Neutrophil (primary cell): ENCODE data around the gene NAGLU.

Source experiments
- H3K27ac ChIP-seq: fragments of 200-600 bp; sonication (generic); 2 replicates; pipeline ENCODE4 v1.5.1; 2016; ENCODE audit warnings: mild to moderate bottlenecking, moderate library complexity
- H3K27me3 ChIP-seq: fragments of 200-600 bp; sonication (generic); 2 replicates; pipeline ENCODE4 v1.6.0; 2016; ENCODE audit warnings: mild to moderate bottlenecking
- H3K36me3 ChIP-seq: fragments of 200-600 bp; sonication (generic); 2 replicates; pipeline ENCODE4 v1.5.1; 2017
- H3K4me1 ChIP-seq, 2 experiments: fragments of 200-600 bp in 1 of 2; sonication (generic) in 1 of 2; 1 replicate in 1 of 2; 2 replicates in 1 of 2; pipeline versions ENCODE4 v1.5.1 to v1.6.1; 2013 to 2016; ENCODE audit warnings: low read depth in 1 of 2, low read length in 1 of 2, mild to moderate bottlenecking in 1 of 2, moderate library complexity in 1 of 2; ENCODE audit not compliant: control insufficient read depth in 1 of 2, insufficient read depth in 1 of 2
- H3K4me3 ChIP-seq, 2 experiments: fragments of 200-600 bp in 1 of 2; sonication (generic) in 1 of 2; 1 replicate in 1 of 2; 2 replicates in 1 of 2; pipeline ENCODE4 v1.5.1; 2013 to 2016; ENCODE audit warnings: low read depth in 1 of 2, low read length in 1 of 2, mild to moderate bottlenecking in 1 of 2, moderate library complexity in 1 of 2
- H3K9me3 ChIP-seq: fragments of 200-600 bp; sonication (generic); 2 replicates; pipeline ENCODE4 v1.5.1; 2016
- TF ChIP-seq, protein P1 (sequence below): fragments of 200-600 bp; sonication (generic); IDR thresholded peaks from 2 replicates; pipeline ENCODE4 v1.5.1; 2016; ENCODE audit warnings: antibody characterized with exemption

The NAGLU gene

DNA sequence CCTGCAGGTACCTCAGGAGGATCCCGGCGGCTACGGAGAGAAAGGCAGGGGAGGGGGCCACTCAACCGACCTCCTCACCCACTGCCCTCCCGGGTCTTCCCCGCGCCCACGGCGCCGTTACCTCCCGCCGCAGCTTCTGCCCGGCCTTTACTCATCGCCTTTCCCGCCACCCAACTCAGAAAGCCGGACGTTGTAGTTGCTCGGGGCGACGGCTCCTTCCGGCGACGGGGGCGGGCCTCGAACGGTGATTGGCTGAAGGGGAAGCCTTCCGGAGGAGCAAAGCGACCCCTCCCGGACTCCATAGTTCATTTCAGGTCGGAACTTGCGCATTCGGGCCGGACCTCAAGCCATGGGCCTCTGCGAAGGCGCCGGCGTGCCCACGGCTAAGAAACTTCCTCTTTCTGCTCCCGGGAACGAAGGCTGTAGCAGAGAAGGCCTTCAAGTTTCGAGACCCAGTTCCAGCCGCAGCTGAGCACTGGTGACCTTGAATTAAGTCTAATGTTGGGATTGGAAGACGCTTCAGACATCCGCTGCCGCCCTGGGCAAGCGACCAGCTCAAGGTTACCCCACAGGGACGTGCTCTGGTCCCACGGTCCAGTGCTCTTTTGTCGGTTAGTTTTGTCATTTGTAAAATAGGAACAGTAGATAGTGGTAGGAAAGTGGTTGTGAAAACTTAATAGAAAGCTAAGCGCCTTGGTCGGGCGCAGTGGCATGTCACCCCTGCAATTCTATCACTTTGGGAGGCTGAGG is 41.7 kb downstream of the NAGLU start, which contains the start of gene PSMC3IP:
TSS of gene PSMC3IP (minus strand) at position 198 of the 750 bp plus-strand sequence. CDS start at position 155, 43 bp downstream.
- TF ChIP-seq, protein P1, sequence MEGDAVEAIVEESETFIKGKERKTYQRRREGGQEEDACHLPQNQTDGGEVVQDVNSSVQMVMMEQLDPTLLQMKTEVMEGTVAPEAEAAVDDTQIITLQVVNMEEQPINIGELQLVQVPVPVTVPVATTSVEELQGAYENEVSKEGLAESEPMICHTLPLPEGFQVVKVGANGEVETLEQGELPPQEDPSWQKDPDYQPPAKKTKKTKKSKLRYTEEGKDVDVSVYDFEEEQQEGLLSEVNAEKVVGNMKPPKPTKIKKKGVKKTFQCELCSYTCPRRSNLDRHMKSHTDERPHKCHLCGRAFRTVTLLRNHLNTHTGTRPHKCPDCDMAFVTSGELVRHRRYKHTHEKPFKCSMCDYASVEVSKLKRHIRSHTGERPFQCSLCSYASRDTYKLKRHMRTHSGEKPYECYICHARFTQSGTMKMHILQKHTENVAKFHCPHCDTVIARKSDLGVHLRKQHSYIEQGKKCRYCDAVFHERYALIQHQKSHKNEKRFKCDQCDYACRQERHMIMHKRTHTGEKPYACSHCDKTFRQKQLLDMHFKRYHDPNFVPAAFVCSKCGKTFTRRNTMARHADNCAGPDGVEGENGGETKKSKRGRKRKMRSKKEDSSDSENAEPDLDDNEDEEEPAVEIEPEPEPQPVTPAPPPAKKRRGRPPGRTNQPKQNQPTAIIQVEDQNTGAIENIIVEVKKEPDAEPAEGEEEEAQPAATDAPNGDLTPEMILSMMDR, result peak; percentile 75
- Histone ChIP-seq H3K27ac (peak within 1 kb of the TSS; percentile 96), H3K27me3 (no peaks in the 10 kb centered on the region), H3K4me1 (peaks cover 33 to 49% of the 10 kb centered on the region in 2 experiments), H3K4me3 (peak within 1 kb of the TSS; percentile 70 to 74), H3K9me3 (no peaks in the 10 kb centered on the region), H3K36me3 (peaks cover 66% of the 10 kb centered on the region)

DNA sequence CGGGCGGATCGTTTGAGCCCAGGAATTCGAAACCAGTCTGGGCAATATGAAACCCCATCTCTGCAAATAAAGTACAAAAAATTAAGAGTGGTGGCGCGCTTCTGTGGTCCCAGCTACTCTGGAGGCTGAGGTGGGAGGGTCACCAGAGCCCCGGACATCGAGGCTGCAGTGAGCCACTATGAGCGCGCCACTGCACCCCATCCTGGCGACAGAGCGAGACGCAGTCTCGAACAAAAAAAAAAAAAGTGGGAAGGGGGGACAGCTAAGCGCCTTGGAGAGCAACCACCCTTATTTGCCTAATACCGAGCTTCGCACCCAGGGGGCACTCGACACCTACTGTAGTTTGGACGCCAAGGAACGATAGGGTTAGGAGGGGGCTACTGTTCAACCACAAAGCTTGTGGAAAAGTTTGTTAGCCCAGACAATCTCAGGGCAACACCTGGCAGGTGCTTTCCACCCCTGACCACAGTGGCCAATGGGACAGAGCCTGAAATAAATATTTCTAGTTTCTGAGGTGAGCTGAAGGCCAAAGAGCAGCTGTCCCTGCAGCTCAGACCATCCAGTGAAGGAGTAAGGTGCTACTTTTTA is 42.3 kb downstream of the NAGLU start:
- Histone ChIP-seq H3K4me1 (peaks cover 27 to 43% of the 10 kb centered on the region in 2 experiments), H3K27ac (peak overlapping the region; percentile 96), H3K27me3 (no peaks in the 10 kb centered on the region), H3K9me3 (no peaks in the 10 kb centered on the region), H3K36me3 (peaks cover 66% of the 10 kb centered on the region), H3K4me3 (peak overlapping the region; percentile 70 to 74)
- TF ChIP-seq, protein P1, result peak; percentile 48

DNA sequence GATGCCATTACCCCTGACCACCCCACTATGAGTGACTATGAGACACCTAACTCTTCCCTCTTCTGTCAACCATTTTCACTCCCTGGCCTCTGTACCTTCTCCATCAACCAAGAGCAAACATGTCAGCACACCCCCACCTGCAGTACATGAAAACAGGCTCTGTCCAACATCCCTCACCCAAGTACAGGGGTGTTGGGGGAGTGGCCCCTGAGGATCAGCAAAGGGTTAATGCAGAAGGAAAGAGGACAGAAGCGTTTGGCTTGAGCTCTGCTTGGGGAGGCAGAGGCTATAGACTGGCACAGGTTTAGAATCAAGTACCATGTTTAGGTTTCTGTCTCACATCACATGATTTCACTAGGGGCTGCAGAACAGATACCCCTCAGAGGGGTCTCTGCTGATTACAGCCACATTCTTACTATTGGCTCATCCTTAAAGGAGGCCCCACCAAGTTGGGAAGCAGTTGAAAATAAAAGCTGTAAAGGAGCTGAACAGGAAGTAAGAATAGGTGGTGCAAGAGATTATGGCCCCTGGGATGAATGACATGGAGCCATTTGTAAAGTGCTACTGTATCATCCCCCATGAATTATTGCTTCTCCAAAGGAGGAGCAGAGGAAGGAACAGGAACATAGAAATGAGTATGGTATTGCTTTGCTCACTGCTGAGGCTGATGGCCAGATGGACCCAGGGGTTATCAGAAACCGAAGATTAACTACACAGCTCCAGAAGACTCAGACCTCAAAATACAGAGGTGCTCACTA is 43.9 kb downstream of the NAGLU start:
- TF ChIP-seq, protein P1, result no peak
- Histone ChIP-seq H3K9me3 (no peaks in the 10 kb centered on the region), H3K4me3 (no peak overlapping the region), H3K36me3 (peaks cover 61% of the 10 kb centered on the region), H3K27ac (peak overlapping the region; percentile 96), H3K4me1 (peaks cover 29 to 47% of the 10 kb centered on the region in 2 experiments), H3K27me3 (no peaks in the 10 kb centered on the region)

DNA sequence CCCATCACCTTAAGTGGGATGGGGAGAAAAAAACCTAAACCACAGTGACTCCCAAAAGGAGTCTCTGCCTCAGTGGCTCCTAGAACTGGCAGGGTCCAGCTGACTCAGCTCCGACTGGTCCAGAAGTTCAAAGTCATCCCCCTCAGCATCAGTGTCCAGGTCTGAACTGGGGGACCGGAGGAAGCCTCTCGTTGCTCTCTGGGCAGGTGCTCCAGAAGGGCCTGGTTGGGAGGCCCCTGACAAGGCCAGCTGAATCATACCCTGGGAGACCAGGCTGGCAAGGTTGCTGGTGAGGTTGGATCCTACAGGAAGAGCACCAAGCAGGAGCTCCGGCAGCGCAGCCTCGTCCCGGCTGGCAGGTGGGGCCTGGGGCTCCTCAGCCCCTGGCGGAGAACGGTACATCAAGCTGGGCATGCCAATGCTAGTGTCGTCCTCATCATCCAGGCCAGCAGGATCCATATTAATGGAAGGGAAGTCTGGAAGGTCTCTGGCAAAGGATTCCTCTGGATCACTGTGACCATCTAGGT is 45.8 kb downstream of the NAGLU start:
- Histone ChIP-seq H3K4me3 (no peak overlapping the region), H3K27me3 (no peaks in the 10 kb centered on the region), H3K27ac (no peak overlapping the region), H3K4me1 (peaks cover 34 to 51% of the 10 kb centered on the region in 2 experiments), H3K36me3 (peaks cover 71% of the 10 kb centered on the region), H3K9me3 (no peaks in the 10 kb centered on the region)
- TF ChIP-seq, protein P1, result no peak

DNA sequence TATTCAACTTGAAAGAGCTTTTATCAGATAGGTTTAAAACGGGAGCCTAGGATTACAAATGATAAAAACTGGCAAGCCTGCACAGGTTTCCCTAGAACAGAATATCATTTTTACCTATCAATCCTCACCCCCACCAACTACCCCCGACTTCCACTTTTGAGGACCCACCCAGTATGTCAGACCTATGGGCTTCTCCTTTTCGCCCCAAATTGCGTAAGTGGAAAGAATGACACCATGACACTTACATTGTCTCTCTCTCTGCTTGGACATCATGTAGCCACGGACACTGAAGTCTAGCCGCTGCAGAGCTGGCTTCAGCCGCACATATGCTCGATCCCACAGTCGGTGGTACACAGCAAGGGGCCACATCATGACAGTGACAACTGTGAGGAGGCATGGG is 48.8 kb downstream of the NAGLU start:
- peak overlapping the region in 1 of 2 experiments; percentile 18 for H3K4me3 ChIP-seq
- H3K27me3 ChIP-seq, result no peaks in the 10 kb centered on the region
- TF ChIP-seq, protein P1, result no peak
- peaks cover 13 to 25% of the 10 kb centered on the region in 2 experiments for H3K4me1 ChIP-seq
- peaks cover 89% of the 10 kb centered on the region for H3K36me3 ChIP-seq
- H3K9me3 ChIP-seq, result no peaks in the 10 kb centered on the region
- peak overlapping the region; percentile 82 for H3K27ac ChIP-seq
